Vagina (tissue), 2 donors: ENCODE measurements around the gene CCNA2. TPM values are rescaled to one million over a fixed set of nuclear protein-coding genes. Genes with fewer than 3 reads are reported as not detected.

ENCODE experiments used
- DNase-seq, 2 donors: peaks; one replicate each; pipeline ENCODE4 v3.0.0-alpha.2; 2017; ENCODE audit errors: extremely low spot score in 2 of 2
- H3K27ac ChIP-seq: fragments of 200-600 bp; sonication (generic); one replicate; pipeline ENCODE4 v1.5.1; 2019
- H3K27me3 ChIP-seq: fragments of 200-600 bp; sonication (generic); one replicate; pipeline ENCODE4 v1.5.1; 2019
- H3K36me3 ChIP-seq, 2 donors: fragments of 200-600 bp; sonication (generic); one replicate each; pipeline ENCODE4 v1.5.1; 2017 to 2019
- H3K4me1 ChIP-seq: fragments of 200-600 bp; sonication (generic); one replicate; pipeline ENCODE4 v1.5.1; 2019
- H3K4me3 ChIP-seq, 2 donors: fragments of 200-600 bp; sonication (generic); 1 replicate in 1 of 2; 2 replicates in 1 of 2; pipeline ENCODE4 v1.5.1; 2016 to 2019
- H3K9me3 ChIP-seq: fragments of 200-600 bp; sonication (generic); one replicate; pipeline ENCODE4 v1.5.1; 2019
- CTCF ChIP-seq, 3 experiments: fragments of 450-650 bp in 2 of 3; fragments of 200-600 bp in 1 of 3; sonication (generic) in 1 of 3; IDR thresholded peaks; one replicate each; pipeline ENCODE4 v1.5.1; 2017 to 2019; ENCODE audit warnings: antibody characterized with exemption in 3 of 3, mild to moderate bottlenecking in 2 of 3, moderate library complexity in 2 of 3
- POLR2A ChIP-seq, 2 donors: fragments of 450-650 bp; IDR thresholded peaks; one replicate each; pipeline ENCODE4 v1.6.1; 2017; ENCODE audit warnings: antibody characterized with exemption in 2 of 2, mild to moderate bottlenecking in 2 of 2, moderate library complexity in 2 of 2
- POLR2AphosphoS5 ChIP-seq, 2 donors: sonication (generic); formaldehyde crosslinking; IDR thresholded peaks; one replicate each; pipeline ENCODE4 v1.9.0; 2017; ENCODE audit warnings: antibody characterized with exemption in 2 of 2, mild to moderate bottlenecking in 2 of 2, low read depth in 1 of 2; ENCODE audit not compliant: insufficient read depth in 1 of 2
- intact Hi-C: fragments of 100-400 bp; cut with DNase I; formaldehyde crosslinking; loops from one replicate; pipeline ENCODE4 v1.15.1; 2023
- total RNA-seq: library from RNA; depleted of rRNA; stranded (reverse); fragments of >200 nt; gene quantifications from one replicate; pipeline ENCODE4 v1.2.3, GENCODE V29; 2016

The CCNA2 gene
- total RNA-seq, 1 donor from 2014 or later: 5.4 TPM

- DNase-seq: no peak
- no peak overlapping the region for H3K27ac ChIP-seq
- H3K27me3 ChIP-seq: no peaks in the 10 kb centered on the region
- no peaks in the 10 kb centered on the region for H3K36me3 ChIP-seq
- H3K4me1 ChIP-seq: no peaks in the 10 kb centered on the region
- intact Hi-C loops: no loop called here
- TF ChIP-seq CTCF (IDR thresholded peaks at IDR 0.05) (no peak), POLR2A (IDR thresholded peaks at IDR 0.05) (no peak), POLR2AphosphoS5 (IDR thresholded peaks at IDR 0.05; ENCODE audit: insufficient read depth in 1 of 2, low read depth in 1 of 2) (no peak)
- no peak overlapping the region for H3K4me3 ChIP-seq
- no peaks in the 10 kb centered on the region for H3K9me3 ChIP-seq
Measured at GRCh38 chr4:121789960-121790829, 33.5 kb downstream of the CCNA2 start.

GRCh38 chr4:121789455-121789854 lies 34.2 kb downstream of the CCNA2 start:
- H3K4me1 ChIP-seq: no peaks in the 10 kb centered on the region
- no peaks in the 10 kb centered on the region for H3K9me3 ChIP-seq
- no peak overlapping the region for H3K4me3 ChIP-seq
- DNase-seq: no peak
- no peaks in the 10 kb centered on the region for H3K27me3 ChIP-seq
- intact Hi-C loops: no loop called here
- TF ChIP-seq POLR2A (IDR thresholded peaks at IDR 0.05) (no peak), CTCF (IDR thresholded peaks at IDR 0.05) (no peak), POLR2AphosphoS5 (IDR thresholded peaks at IDR 0.05; ENCODE audit: insufficient read depth in 1 of 2, low read depth in 1 of 2) (no peak)
- H3K27ac ChIP-seq: no peak overlapping the region
- H3K36me3 ChIP-seq: no peaks in the 10 kb centered on the region

GRCh38 chr4:121788896-121789295 lies 34.8 kb downstream of the CCNA2 start:
- Histone ChIP-seq H3K4me1 (no peaks in the 10 kb centered on the region), H3K36me3 (no peaks in the 10 kb centered on the region), H3K27ac (no peak overlapping the region), H3K4me3 (no peak overlapping the region), H3K9me3 (no peaks in the 10 kb centered on the region), H3K27me3 (no peaks in the 10 kb centered on the region)
- TF ChIP-seq POLR2AphosphoS5 (IDR thresholded peaks at IDR 0.05; ENCODE audit: insufficient read depth in 1 of 2, low read depth in 1 of 2): no peak
- TF ChIP-seq CTCF (IDR thresholded peaks at IDR 0.05): no peak
- intact Hi-C loops: no loop called here
- no peak for DNase-seq

GRCh38 chr4:121786221-121786620 lies 37.5 kb downstream of the CCNA2 start:
- H3K27ac ChIP-seq: no peak overlapping the region
- H3K9me3 ChIP-seq: no peaks in the 10 kb centered on the region
- no peaks in the 10 kb centered on the region for H3K36me3 ChIP-seq
- H3K27me3 ChIP-seq: no peaks in the 10 kb centered on the region
- intact Hi-C loops: no loop called here
- no peak overlapping the region for H3K4me3 ChIP-seq
- no peak for DNase-seq
- TF ChIP-seq POLR2A (IDR thresholded peaks at IDR 0.05) (no peak), POLR2AphosphoS5 (IDR thresholded peaks at IDR 0.05; ENCODE audit: insufficient read depth in 1 of 2, low read depth in 1 of 2) (no peak), CTCF (IDR thresholded peaks at IDR 0.05) (no peak)
- H3K4me1 ChIP-seq: no peaks in the 10 kb centered on the region

- no peaks in the 10 kb centered on the region for H3K4me1 ChIP-seq
- no peaks in the 10 kb centered on the region for H3K27me3 ChIP-seq
- no peaks in the 10 kb centered on the region for H3K36me3 ChIP-seq
- no peak overlapping the region for H3K4me3 ChIP-seq
- intact Hi-C loops: no loop called here
- TF ChIP-seq CTCF (IDR thresholded peaks at IDR 0.05) (no peak), POLR2A (IDR thresholded peaks at IDR 0.05) (no peak), POLR2AphosphoS5 (IDR thresholded peaks at IDR 0.05; ENCODE audit: insufficient read depth in 1 of 2, low read depth in 1 of 2) (no peak)
- DNase-seq: no peak
- H3K27ac ChIP-seq: no peak overlapping the region
- no peaks in the 10 kb centered on the region for H3K9me3 ChIP-seq
Measured at GRCh38 chr4:121785479-121785878, 38.2 kb downstream of the CCNA2 start.
